ENCODE results near the gene CIPC.

The CIPC gene

DNA sequence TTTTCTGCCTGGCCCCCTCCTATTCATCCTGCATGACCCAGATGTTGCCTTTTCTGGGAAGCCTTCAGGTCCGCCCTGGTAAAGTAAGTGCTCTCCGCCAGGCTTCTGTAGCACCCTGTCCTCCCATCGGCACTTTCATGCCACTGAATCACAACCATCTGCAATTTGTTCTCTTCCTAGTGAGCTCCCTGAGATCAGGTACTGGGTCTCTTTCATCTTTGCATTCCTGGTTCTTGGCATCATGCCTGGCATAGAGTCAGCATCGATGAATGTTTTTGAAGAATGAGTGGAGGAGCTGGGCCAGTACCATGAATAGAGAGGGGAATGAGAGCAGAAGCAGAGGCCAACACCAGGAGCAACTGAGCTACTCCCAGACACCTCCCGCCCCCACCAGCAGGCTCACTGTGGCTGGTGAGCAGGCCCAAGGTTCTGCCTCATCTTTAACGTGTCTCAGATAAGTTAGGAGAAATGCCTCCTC lies 30.4 kb downstream of the CIPC start:
- DNase-seq = peak; percentile 75

DNA sequence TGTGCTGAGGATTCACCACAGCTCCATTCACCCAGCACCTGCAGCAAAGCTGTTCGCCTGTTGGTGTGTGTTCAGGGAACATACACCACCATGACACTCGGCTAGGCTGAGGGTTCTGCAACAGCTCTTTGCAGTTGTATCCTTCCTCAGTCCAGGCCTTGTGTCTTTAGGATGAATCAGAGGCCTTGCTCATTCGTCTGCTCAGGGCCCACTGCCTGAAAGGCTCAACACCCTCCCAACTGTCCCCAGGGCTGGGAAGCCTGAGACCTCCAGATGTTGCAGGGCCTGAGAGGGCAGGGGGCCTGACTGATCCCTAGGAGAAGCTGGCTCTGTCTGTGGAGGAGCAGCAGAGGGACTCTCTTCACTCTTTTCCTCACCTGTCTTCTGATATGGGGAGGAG lies 32.3 kb downstream of the CIPC start:
- no peak for DNase-seq

DNA sequence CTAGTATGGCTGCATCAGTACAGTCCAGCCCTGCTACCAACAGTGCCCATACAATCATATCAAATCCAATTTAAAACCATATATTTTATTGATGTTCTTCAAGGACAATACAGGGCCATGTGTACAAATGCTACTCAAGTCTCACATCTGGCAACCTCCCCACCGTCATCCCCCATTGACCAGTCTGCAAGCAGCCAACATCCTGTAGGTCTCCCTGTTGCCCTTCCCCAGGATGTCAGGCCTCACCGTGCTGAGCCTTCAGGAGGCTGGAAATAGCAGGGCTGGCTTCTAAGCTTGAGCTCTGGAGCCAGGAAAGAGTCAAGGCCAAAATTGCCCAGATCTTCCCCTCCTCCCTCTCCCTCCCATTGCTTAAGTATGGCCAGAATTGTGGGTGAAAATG lies 33.1 kb downstream of the CIPC start:
- no peak for DNase-seq

DNA sequence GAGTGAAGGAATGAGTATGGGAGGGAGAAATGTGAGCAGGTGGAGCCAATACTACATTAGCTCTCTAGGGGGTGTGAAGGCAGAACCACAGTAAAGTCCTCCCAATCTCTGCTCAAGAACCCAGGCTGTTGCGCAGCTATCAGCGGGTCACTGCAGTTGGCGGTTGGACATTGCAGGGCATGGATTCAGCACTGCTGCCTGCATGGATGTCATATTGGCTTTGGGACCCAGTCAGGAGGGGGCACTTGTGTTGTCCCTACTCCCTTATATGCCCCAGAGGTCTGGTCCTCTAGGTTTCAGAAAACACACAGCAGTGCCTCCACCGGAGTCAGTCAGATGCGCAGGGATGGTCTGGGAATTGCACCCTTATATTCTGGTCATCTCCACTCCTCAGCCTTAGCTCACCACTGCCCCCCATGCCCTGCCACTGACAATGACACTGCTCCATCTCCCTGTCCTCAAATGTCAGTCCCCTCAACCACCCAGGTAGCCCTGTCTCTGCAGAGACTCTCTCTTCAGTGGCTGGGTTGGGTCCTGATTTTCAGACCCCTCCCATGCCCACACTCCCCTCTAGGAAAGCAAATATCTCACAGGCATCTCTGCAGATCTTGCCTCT lies 33.9 kb downstream of the CIPC start:
- no peak for DNase-seq

DNA sequence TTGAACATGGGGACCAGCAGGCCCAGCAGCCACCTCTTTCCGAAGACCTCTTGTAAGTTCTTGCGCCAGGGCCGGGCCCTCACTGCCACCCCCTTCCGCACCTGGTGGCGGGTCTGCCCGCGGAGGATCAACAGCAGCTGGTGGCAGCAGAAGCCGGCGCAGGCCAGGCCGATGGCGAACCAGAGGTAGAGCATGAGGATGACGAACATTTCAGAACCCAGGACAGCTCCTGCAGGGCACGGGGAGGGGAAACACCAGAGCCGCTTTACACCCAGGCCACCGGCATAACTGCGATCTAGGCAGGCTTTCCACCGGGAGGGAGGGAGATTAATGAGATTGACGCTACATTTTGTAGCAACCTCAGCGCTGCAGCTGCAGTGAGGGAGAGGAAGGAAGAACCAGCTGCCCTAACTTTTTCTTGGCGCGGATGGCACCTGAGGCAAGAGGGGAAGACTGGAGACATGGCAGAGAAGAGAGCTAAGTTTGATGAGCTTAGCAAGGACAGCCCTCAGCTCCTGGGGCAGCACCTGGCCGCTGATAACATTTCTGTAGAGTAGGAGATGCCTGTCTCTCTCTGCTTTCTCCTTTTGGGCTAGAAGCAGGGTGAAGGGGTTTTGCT lies 35.8 kb downstream of the CIPC start:
- peak; percentile 87 for DNase-seq

DNA sequence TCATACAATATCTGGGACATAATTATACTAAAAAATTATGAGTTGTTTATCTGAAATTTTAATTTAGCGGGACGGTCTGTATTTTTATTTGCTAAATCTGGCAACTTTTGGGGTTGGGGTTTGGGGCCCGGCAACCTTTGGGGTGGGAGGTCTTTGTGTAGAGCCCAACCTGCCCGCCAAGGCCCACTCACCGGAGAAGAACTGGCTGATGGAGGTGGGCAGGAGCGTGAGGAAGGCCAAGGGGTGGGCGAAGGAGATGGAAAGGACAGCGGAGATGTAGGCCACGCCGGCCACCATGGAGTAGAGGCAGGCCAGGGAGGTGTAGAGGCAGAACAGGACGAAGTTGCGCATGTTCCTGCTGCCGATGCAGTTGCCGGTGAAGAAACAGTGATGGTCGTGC lies 41.0 kb downstream of the CIPC start:
- DNase-seq = no peak

DNA sequence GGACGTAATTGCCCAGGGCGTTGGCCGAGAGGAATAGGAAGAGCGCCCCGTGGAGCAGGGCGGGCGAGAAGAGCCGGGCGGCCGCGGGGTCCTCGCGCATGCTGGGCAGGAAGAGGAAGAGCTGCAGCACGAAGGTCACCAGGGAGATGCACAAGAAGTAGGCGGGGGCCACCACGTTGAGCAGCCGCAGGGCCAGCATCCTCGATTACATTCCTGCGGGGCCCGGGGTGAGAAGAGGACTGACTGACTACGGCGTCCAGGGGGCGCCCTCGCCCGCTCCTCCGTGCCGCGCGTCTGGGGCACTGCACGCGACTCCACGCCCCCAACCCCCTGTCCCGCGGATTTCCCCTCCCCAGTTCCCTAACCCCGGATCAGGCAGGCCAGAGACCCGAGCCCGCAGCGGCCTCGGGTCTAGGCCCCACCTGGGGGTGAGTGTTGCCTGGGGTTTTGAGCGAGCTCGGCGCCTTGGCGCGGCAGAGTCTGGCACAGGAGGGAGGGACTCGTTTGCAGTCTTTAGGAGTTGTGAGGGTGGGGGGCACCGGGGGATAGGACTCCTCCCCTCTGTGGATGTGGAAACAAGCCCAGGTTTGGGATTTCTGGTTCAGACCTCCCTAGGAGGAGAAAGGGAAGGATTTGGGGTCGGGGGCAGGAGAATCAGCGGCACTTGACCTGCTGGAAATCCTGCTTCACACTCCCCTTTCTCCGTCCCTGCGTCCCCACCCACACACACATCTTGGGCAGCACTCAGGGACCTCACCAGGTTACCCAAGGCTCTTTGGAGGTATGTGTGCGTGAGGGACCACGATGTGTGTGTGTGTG lies 41.7 kb downstream of the CIPC start:
- DNase-seq = no peak

DNA sequence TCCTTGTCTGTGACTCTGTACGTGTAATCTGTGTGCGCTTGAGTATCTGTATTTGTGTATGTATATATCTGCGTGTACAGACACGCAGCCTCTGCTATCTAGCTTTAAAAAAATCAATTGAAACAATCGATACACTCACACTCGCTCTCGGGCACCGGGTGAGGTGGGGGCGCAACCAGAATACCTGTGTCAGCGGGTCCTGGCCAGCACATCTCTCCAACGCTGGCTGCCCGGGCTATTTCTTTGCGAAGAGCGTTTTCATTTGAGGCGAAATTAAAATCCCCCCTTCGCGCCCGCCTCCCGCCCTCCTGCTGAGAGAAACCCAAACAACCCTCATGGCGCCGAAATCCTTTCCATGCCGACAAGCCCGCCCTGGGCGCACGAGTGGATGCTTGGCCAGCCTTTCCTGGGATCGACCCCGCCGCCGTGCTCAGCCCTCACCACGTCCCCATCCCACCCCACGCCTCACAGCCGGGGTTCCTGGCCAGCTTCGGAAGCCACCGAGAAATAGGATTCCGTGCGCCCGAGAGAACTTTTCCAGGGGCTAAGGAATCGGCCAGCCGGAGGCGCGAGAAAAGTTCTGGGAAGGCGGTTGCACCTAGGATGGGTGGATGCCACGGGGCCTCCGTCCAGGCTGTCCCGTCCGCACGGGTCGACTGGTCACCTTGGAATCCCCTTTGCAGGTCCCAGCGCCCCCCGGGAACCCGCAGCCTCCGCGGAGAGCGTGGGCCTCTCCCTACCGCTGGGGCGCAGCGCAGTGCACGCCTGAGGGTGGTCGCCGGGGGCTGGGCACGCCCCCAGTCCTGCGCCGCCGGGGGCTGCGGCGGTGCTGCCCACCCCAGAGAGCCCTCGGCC lies 42.5 kb downstream of the CIPC start:
- DNase-seq = no peak

DNA sequence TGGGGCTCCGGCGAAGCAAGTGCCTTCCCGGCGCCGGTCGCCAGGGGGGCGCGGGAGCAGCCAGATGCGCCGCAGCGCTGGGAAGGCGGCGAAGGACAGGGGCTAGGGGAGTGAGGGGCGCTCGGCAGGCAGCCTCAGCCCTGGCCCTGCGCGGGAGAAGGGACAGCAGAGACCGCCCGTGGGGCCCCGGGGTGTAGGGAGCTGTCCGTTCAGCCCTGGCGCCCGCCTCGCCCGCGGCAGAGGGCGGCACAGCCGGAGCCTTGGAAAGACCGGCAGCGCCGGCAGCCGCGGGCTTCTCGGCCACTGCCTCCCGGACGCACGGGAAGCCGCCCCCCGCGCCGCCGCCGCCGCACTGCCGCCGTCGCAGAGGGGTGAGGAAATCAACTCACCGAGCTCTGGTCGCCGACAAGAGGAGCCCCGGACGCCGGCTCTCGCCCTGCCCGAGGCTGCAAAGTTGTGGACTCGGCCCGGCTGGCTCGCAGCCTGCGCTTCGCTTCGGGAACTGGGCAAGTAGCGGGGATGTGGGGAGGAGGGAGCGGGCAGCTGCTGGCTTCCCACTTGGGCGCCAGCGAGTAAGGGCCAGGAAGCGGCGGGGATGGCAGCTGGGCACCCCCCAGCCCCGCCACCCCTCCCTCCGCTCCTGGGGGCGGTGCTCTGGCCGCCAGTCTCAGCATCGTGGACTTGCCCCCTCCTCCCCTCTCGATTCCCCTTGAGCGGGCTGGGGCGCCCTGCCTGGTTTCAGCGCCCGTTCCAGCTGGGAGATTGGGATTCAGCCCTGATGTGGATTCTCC lies 43.4 kb downstream of the CIPC start, which contains the start of gene ZDHHC22:
ZDHHC22 (minus strand) TSS at position 578 of the 791 bp plus-strand sequence. CDS start 2,053 bp downstream, outside the sequence.
- DNase-seq = no peak

DNA sequence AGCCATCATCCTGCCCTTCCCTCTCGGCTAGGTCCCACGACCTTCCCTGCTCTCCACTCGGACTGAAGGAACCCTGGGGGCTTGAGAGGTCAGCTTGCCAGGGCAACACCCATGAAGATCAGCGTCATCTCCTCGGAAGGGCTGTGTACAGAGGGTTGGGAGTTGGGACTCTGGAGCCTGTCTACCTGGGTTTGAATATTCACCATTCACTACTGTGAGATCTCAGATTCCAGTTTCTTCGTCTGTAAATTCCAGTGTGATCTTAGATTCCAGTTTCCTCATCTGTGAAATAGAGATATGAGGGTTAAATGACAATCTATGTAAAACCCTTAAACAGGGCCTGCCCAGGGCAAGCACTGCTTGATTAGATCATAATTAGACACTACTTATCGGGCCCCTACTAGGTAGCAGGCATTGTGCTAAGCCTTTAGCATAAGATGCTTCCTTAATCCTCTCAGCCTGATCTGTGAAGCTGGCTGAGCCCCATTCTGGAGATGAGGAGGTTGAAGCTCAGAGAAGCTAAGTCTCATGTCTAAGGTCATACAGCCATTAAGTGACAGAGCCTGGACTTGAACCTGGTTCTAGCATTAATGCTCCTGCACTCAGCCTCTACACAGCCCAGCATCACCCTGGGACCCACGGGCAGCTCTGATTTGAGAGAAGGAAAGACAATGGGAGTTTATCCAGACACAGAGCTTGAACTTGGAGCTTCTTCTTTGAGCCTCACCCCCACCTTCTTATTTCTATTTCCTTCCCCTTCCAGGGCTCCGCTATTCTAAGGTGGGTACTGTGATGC lies 44.1 kb downstream of the CIPC start:
- no peak for DNase-seq

DNA sequence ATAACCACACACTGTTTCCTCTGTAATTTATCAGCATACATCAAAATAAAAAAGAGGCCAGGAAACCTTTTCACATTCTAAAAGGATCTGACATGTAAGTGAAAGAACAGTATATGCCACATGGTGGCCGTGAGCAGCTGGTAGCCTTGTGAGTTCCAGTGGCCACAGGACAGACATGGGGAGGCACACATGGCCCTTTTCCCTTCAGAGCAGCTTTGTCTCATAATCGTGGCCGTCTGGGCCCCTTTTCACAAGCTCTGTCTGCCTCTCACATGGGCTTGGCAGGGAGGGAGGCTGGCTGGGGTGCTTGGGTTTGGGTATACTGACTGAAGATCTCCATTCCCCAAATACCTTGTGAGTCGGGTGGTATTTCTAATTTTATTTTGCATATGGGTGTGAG lies 45.0 kb downstream of the CIPC start:
- no peak for DNase-seq

DNA sequence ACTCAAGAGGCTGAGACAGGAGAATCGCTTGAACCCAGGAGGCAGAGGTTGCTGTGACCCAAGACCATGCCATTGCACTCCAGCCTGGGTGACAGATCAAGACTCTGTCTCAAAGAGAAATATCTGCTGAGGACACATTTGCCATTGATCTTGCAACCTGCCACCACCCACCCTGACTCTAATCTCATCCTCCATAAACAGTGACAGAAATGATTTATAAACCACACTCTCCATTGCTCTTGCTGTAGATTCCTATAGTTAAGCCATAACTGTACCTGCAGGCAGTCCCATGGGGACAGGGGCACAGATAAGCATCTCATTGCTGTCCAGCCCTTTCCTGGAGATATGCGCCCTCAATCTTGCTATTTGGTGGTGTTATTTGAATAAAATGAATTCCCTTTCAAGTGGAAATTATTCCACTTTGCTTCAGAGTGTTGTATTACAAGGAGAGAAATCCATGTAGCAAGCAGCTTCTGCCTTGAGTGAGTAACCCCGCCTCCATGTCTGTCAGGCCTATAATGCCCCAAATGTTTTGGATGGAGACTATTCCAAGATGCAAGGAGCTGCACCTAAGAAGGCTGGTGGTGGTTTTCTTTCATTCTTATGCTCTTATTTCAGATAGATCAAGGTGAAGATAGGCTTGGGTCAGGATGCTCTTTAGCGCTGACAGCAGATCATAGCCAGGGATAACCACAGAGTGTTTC lies 46.5 kb downstream of the CIPC start:
- no peak for DNase-seq

DNA sequence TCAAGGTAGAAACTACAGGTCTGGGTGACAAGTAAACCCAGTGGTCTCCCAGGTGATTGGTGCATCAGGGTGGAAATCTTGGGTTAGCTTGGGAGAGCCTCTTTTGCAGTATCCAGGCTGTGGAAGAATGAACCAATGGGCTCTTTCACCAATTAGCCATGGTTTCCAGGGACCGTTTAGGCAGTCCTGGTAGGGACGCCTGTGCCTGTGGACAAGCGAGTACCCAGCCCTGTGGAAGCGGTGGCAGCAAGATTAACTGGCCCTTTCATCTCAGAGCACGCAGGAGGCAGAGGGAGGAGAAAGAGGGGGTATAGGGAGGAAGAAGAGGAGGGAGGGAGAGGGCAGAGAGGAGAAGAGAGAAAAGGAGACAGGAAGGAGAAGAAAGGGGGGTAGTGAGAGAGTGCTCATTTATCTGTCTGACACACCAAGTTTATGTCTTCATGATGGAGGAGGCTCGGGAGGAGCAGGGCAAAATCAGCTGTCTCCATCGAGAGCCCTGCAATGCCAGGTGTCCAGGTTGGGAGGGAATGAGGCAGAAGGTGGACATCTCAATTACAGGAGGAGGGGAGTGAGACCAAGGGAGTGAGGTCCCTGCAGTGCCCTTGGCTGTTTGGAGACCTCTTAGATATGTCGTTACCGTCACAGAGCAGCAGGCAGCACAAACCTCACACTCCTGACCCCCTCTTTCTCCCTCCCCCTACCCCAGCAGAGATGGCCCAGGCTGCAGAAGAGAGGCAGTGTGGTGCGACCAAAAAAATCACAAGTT lies 48.1 kb downstream of the CIPC start:
- DNase-seq = no peak

DNA sequence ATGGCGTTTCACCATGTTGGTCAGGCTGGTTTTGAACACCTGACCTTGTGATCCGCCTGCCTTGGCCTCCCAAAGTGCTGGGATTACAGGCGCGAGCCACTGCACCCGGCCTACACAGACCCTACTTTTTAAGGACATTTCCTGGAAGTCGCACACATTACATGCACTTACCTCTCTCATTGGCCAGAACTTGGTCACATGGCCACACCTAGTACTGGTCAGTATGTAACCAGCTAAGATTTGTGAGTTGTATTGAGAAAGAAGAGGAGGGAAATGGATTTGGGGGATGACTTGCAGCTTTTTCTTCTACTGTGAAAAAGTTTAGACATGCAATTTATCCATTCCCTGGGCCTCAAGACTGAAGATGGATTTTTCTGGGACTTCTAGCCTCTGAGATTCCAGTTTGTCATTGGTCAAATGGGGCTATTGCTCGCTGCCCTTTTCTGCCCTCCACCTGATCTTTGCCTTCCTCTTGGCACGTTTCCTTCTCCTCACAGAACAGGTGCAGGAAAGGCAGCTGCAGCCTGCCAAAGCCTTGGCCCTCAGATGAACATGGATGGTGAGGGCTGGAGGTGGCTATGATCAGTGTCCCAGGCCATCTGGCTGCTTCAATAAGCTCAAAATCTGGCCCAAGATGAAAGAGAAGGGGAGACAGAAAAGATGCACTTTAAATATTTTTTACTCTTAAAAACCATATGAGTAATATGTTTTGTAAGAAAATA lies 50.6 kb downstream of the CIPC start:
- DNase-seq = no peak

DNA sequence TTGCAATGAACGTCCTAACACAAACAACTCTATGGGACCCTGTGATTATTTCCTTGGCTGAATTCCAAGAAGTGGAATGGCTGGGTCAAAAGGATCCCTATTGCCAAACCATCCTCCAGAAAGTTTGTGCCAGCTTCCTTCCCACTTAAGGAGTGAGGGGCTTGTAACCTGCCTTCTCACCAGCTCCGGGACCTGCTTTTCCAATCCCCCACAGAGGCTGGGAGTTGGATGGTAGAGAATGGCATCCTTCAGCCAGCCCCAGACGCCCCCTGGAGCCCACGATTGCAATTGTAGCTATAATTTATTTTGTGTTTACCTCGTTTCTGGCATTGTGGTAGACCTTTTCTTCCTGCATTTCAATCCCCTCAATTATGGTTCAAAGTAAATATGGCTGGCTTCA lies 53.2 kb downstream of the CIPC start:
- DNase-seq = no peak

DNA sequence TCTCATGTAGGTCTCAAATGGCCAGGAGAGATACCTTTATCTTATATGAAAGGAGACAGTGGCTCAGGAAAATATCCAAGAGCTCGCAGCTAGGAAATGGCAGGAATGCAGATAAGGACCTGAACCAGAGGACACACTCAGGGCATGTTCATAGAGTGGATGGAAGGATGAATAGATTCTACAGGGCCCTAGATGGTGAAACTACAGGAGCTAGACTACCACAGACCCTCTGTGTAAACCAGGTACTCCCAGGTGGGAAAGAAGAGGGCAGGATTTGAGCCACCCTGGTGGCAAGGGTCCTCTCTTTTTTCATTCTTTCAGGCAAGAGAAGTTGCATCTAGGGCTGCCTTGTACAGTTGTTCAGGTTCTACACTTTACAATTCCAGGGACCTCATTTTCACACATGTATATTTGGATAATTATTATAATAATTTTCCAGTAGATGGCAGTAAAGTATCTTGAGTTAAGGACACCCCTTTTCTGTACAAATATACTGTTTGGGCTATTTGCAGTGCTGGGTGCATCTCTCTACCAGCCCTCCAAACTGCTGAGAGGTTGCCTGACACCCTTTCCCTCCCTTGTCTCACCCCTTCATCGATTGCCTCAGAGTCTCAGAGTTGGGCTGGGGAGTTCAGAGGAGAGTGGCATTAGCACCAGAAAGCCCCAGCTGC lies 54.0 kb downstream of the CIPC start:
- DNase-seq = peak; percentile 56

DNA sequence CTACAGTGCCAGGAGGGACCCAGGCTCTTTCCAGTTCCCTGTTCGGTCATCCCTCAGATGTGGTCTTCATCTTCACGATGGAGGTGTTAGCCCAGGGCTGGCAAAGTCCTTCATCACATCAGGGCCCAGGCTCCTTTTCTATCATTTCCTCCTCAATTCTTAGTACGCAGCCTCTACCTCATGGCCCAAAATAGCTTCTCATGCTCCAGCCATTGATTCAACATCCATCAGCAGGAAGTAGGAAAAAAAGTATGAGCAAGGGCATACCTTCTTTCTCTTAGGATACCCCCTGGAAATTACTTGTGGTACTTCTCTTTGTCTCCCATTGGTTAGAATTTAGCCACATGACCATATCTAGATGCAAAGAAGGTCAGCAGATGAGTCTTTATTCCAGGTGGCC lies 55.7 kb downstream of the CIPC start:
- DNase-seq = no peak

DNA sequence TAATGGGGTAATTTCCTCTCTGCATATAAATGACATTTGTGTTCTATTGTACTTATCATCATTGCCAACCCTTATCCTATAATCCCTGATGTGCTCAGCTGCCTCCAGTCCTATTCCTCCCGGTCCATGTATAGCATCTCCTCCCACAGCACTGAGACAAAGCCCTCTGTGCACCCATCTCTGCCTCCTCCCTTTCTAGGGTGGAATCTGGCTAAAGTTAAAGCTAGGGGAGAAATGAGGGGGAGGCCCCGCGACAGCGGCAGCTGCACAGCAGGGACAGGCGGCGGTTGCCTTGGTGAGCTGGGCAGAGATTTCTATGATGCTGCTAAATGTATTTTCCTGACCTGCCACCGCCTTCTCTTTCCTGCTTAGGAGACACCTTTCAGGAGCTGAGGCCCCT lies 56.4 kb downstream of the CIPC start:
- DNase-seq = no peak

DNA sequence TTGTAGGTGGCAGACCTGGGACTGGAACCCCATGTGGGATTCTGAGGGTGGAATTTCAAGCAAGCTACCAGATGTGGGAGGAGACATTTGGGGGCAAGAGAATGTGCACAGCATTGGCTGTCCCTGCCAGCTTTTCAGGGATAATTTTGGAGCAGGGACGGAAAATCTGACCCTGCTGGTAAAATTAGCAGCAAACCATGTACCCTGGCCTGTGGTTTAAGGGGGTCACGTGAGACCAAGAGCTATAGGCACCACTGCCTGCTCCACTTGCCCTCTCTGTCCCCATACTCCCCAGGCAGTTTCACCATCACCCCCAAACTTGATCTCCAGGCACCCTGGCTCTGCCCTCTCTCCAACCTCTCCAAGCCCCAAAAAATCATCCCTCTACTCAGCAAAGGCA lies 57.0 kb downstream of the CIPC start:
- DNase-seq = no peak

Measured in kidney glomerular epithelial cell (primary cell).